Thymus (tissue), 11 donors: Measurements from ENCODE around the gene EPX. TPM values are rescaled to one million over a fixed set of nuclear protein-coding genes. Genes with fewer than 3 reads are reported as not detected.

Source experiments
- DNase-seq, 9 donors: peaks; one replicate each; pipeline ENCODE4 v3.0.0-alpha.2; 2013; ENCODE audit warnings: low spot score in 9 of 9, low read depth in 6 of 9, missing footprints in 1 of 9
- H3K27ac ChIP-seq, 2 donors: one replicate each; pipeline ENCODE4 v1.5.1; 2013; ENCODE audit warnings: control low read depth in 1 of 2, low read depth in 1 of 2, low read length in 1 of 2, mild to moderate bottlenecking in 1 of 2, moderate library complexity in 1 of 2
- H3K27me3 ChIP-seq, 2 donors: one replicate each; pipeline ENCODE4 v1.5.1; 2013; ENCODE audit warnings: low read length in 1 of 2; ENCODE audit not compliant: control insufficient read depth in 2 of 2, insufficient read depth in 1 of 2
- H3K36me3 ChIP-seq, 2 donors: one replicate each; pipeline ENCODE4 v1.5.1; 2013; ENCODE audit warnings: low read length in 1 of 2, mild to moderate bottlenecking in 1 of 2, moderate library complexity in 1 of 2; ENCODE audit not compliant: control insufficient read depth in 2 of 2, insufficient read depth in 2 of 2
- H3K4me1 ChIP-seq, 2 donors: one replicate each; pipeline ENCODE4 v1.5.1; 2013; ENCODE audit warnings: low read length in 2 of 2; ENCODE audit not compliant: control insufficient read depth in 2 of 2, insufficient read depth in 2 of 2
- H3K4me3 ChIP-seq, 2 donors: one replicate each; pipeline ENCODE4 v1.5.1; 2013; ENCODE audit warnings: low read length in 2 of 2, control low read depth in 1 of 2, mild to moderate bottlenecking in 1 of 2
- H3K9me3 ChIP-seq, 2 donors: one replicate each; pipeline ENCODE4 v1.5.1; 2013; ENCODE audit warnings: low read length in 1 of 2, mild to moderate bottlenecking in 1 of 2; ENCODE audit not compliant: control insufficient read depth in 2 of 2, insufficient read depth in 1 of 2
- WGBS: extraction: QIAGEN DNeasy Blood & Tissue Kit; methylation state at CpG from one replicate; pipeline ENCODE4 v1.1.7; 2013; 5-methylcytosine and 5-hydroxymethylcytosine counted together
- polyA plus RNA-seq: library from polyadenylated mRNA; stranded (reverse); fragments of 200-250 nt; gene quantifications from one replicate; pipeline ENCODE4 v1.2.3, GENCODE V29; 2013
- total RNA-seq: library from RNA; stranded (reverse); fragments of 120-200 nt; gene quantifications from one replicate; pipeline ENCODE4 v1.2.4, GENCODE V29; 2013
- donor health status: healthy.

The EPX gene
- total and polyA plus RNA-seq, 2 donors = 1.3 to 14.9 TPM

GRCh38 chr17:58229881-58230280, 37.4 kb downstream of the EPX start:
- Histone ChIP-seq H3K27me3 (peaks cover 0 to 18% of the 10 kb centered on the region in 2 donors), H3K4me3 (no peak overlapping the region), H3K9me3 (no peaks in the 10 kb centered on the region), H3K27ac (no peak overlapping the region), H3K4me1 (no peaks in the 10 kb centered on the region), H3K36me3 (no peaks in the 10 kb centered on the region)
- WGBS = 96% methylated on average over 4 of the region's 4 CpGs
- no peak for DNase-seq

GRCh38 chr17:58231641-58232040, 39.1 kb downstream of the EPX start:
- H3K27me3 ChIP-seq = peaks cover 0 to 33% of the 10 kb centered on the region in 2 donors
- no peak overlapping the region for H3K27ac ChIP-seq
- H3K36me3 ChIP-seq = no peaks in the 10 kb centered on the region
- H3K9me3 ChIP-seq = no peaks in the 10 kb centered on the region
- DNase-seq = no peak
- WGBS = 72% methylated on average over 2 of the region's 2 CpGs
- no peaks in the 10 kb centered on the region for H3K4me1 ChIP-seq
- H3K4me3 ChIP-seq = no peak overlapping the region

- 70% methylated on average over 12 of the region's 12 CpGs for WGBS
- DNase-seq = peak in 1 of 9 donors; percentile 16
- Histone ChIP-seq H3K36me3 (no peaks in the 10 kb centered on the region), H3K4me3 (no peak overlapping the region), H3K4me1 (no peaks in the 10 kb centered on the region), H3K27me3 (peaks cover 0 to 34% of the 10 kb centered on the region in 2 donors), H3K9me3 (no peaks in the 10 kb centered on the region), H3K27ac (no peak overlapping the region)
Observed at GRCh38 chr17:58232707-58233156, 40.2 kb downstream of the EPX start.

- Histone ChIP-seq H3K9me3 (no peaks in the 10 kb centered on the region), H3K27me3 (peaks cover 0 to 34% of the 10 kb centered on the region in 2 donors), H3K36me3 (no peaks in the 10 kb centered on the region), H3K4me3 (no peak overlapping the region), H3K27ac (no peak overlapping the region), H3K4me1 (no peaks in the 10 kb centered on the region)
- 90% methylated on average over 3 of the region's 3 CpGs for WGBS
- no peak for DNase-seq
Observed at GRCh38 chr17:58233543-58233942, 41.0 kb downstream of the EPX start.

- no peak for DNase-seq
- Histone ChIP-seq H3K27me3 (peaks cover 0 to 33% of the 10 kb centered on the region in 2 donors), H3K4me1 (no peaks in the 10 kb centered on the region), H3K27ac (no peak overlapping the region), H3K36me3 (no peaks in the 10 kb centered on the region), H3K4me3 (no peak overlapping the region), H3K9me3 (no peaks in the 10 kb centered on the region)
- WGBS = 88% methylated on average over 3 of the region's 3 CpGs
Observed at GRCh38 chr17:58234512-58234911, 42.0 kb downstream of the EPX start.

- peaks cover 0 to 37% of the 10 kb centered on the region in 2 donors for H3K27me3 ChIP-seq
- no peaks in the 10 kb centered on the region for H3K36me3 ChIP-seq
- DNase-seq = no peak
- WGBS = 81% methylated on average over 1 of the region's 1 CpG
- no peaks in the 10 kb centered on the region for H3K9me3 ChIP-seq
- no peak overlapping the region for H3K4me3 ChIP-seq
- no peaks in the 10 kb centered on the region for H3K4me1 ChIP-seq
- no peak overlapping the region for H3K27ac ChIP-seq
Observed at GRCh38 chr17:58235821-58236220, 43.3 kb downstream of the EPX start.

GRCh38 chr17:58236394-58236793, 43.9 kb downstream of the EPX start:
- DNase-seq = no peak
- peaks cover 0 to 42% of the 10 kb centered on the region in 2 donors for H3K27me3 ChIP-seq
- 89% methylated on average over 2 of the region's 2 CpGs for WGBS
- no peaks in the 10 kb centered on the region for H3K36me3 ChIP-seq
- no peaks in the 10 kb centered on the region for H3K4me1 ChIP-seq
- no peak overlapping the region for H3K27ac ChIP-seq
- H3K4me3 ChIP-seq = no peak overlapping the region
- no peaks in the 10 kb centered on the region for H3K9me3 ChIP-seq

GRCh38 chr17:58238147-58238634, 45.7 kb downstream of the EPX start, which contains the start of gene LPO:
LPO (plus strand) TSS chr17:58238584; CDS start chr17:58242980, 4,396 bp downstream.
- no peak within 1 kb of the TSS for H3K27ac ChIP-seq
- no peaks in the 10 kb centered on the region for H3K36me3 ChIP-seq
- no peaks in the 10 kb centered on the region for H3K9me3 ChIP-seq
- H3K4me1 ChIP-seq = no peaks in the 10 kb centered on the region
- 75% methylated on average over 5 of the region's 5 CpGs for WGBS
- DNase-seq = no peak
- H3K4me3 ChIP-seq = no peak within 1 kb of the TSS
- peaks cover 0 to 50% of the 10 kb centered on the region in 2 donors for H3K27me3 ChIP-seq

GRCh38 chr17:58239987-58240386, 47.5 kb downstream of the EPX start:
- no peak for DNase-seq
- no peaks in the 10 kb centered on the region for H3K9me3 ChIP-seq
- H3K27ac ChIP-seq = no peak overlapping the region
- peaks cover 0 to 49% of the 10 kb centered on the region in 2 donors for H3K27me3 ChIP-seq
- H3K4me1 ChIP-seq = no peaks in the 10 kb centered on the region
- no peaks in the 10 kb centered on the region for H3K36me3 ChIP-seq
- no peak overlapping the region for H3K4me3 ChIP-seq
- 53% methylated on average over 1 of the region's 1 CpG for WGBS
